T-helper 1 cell treated with Interleukin-12 subunit alpha and Interleukin-12 subunit beta and Interleukin-4 antibody, amounts not matched to agents 30 μg/mL and 1 μg/mL, for 36 hours (primary cell): ENCODE results near the gene AFF2.

Source experiments
- H3K27ac Mint-ChIP-seq: one replicate; pipeline ENCODE4 v1.8.0; 2021; ENCODE audit warnings: mild to moderate bottlenecking, mixed read lengths
- H3K27me3 Mint-ChIP-seq: one replicate; pipeline ENCODE4 v1.8.0; 2021; ENCODE audit warnings: low read depth, mixed read lengths
- H3K36me3 Mint-ChIP-seq: one replicate; pipeline ENCODE4 v1.8.0; 2021; ENCODE audit warnings: low read depth, mixed read lengths
- H3K4me1 Mint-ChIP-seq: one replicate; pipeline ENCODE4 v1.8.0; 2021; ENCODE audit warnings: low read depth, mixed read lengths
- H3K4me3 Mint-ChIP-seq: one replicate; pipeline ENCODE4 v1.8.0; 2021; ENCODE audit warnings: mild to moderate bottlenecking, moderate library complexity, mixed read lengths
- H3K9me3 Mint-ChIP-seq: one replicate; pipeline ENCODE4 v1.8.0; 2021; ENCODE audit warnings: mixed read lengths

Gene AFF2

GRCh38 chrX:148618470-148619445 is 118.3 kb downstream of the AFF2 start:
- Mint-ChIP-seq H3K9me3 (no peaks in the 10 kb centered on the region), H3K4me1 (no peaks in the 10 kb centered on the region), H3K27me3 (no peaks in the 10 kb centered on the region), H3K36me3 (no peaks in the 10 kb centered on the region), H3K27ac (no peak overlapping the region), H3K4me3 (no peak overlapping the region)

GRCh38 chrX:148620023-148620422 is 119.6 kb downstream of the AFF2 start:
- H3K9me3 Mint-ChIP-seq, result no peaks in the 10 kb centered on the region
- H3K4me1 Mint-ChIP-seq, result no peaks in the 10 kb centered on the region
- no peaks in the 10 kb centered on the region for H3K36me3 Mint-ChIP-seq
- no peaks in the 10 kb centered on the region for H3K27me3 Mint-ChIP-seq
- no peak overlapping the region for H3K4me3 Mint-ChIP-seq
- H3K27ac Mint-ChIP-seq, result no peak overlapping the region

- H3K9me3 Mint-ChIP-seq, result no peaks in the 10 kb centered on the region
- no peaks in the 10 kb centered on the region for H3K36me3 Mint-ChIP-seq
- H3K4me1 Mint-ChIP-seq, result no peaks in the 10 kb centered on the region
- H3K27me3 Mint-ChIP-seq, result no peaks in the 10 kb centered on the region
- H3K4me3 Mint-ChIP-seq, result no peak overlapping the region
- no peak overlapping the region for H3K27ac Mint-ChIP-seq
Observed at GRCh38 chrX:148624951-148625474, 124.6 kb downstream of the AFF2 start.

GRCh38 chrX:148628621-148629020 is 128.2 kb downstream of the AFF2 start:
- no peaks in the 10 kb centered on the region for H3K9me3 Mint-ChIP-seq
- no peak overlapping the region for H3K4me3 Mint-ChIP-seq
- no peaks in the 10 kb centered on the region for H3K36me3 Mint-ChIP-seq
- H3K4me1 Mint-ChIP-seq, result no peaks in the 10 kb centered on the region
- H3K27ac Mint-ChIP-seq, result no peak overlapping the region
- no peaks in the 10 kb centered on the region for H3K27me3 Mint-ChIP-seq

GRCh38 chrX:148629434-148629833 is 129.0 kb downstream of the AFF2 start:
- H3K27me3 Mint-ChIP-seq, result no peaks in the 10 kb centered on the region
- no peak overlapping the region for H3K4me3 Mint-ChIP-seq
- no peaks in the 10 kb centered on the region for H3K4me1 Mint-ChIP-seq
- H3K36me3 Mint-ChIP-seq, result no peaks in the 10 kb centered on the region
- no peak overlapping the region for H3K27ac Mint-ChIP-seq
- H3K9me3 Mint-ChIP-seq, result no peaks in the 10 kb centered on the region

- Mint-ChIP-seq H3K4me1 (no peaks in the 10 kb centered on the region), H3K36me3 (no peaks in the 10 kb centered on the region), H3K27ac (no peak overlapping the region), H3K27me3 (no peaks in the 10 kb centered on the region), H3K9me3 (no peaks in the 10 kb centered on the region), H3K4me3 (no peak overlapping the region)
Observed at GRCh38 chrX:148632444-148632843, 132.0 kb downstream of the AFF2 start.

- Mint-ChIP-seq H3K4me1 (no peaks in the 10 kb centered on the region), H3K9me3 (no peaks in the 10 kb centered on the region), H3K4me3 (no peak overlapping the region), H3K27ac (no peak overlapping the region), H3K36me3 (no peaks in the 10 kb centered on the region), H3K27me3 (no peaks in the 10 kb centered on the region)
Observed at GRCh38 chrX:148633218-148633908, 132.9 kb downstream of the AFF2 start.

- H3K4me1 Mint-ChIP-seq, result no peaks in the 10 kb centered on the region
- no peak overlapping the region for H3K27ac Mint-ChIP-seq
- H3K27me3 Mint-ChIP-seq, result no peaks in the 10 kb centered on the region
- H3K36me3 Mint-ChIP-seq, result no peaks in the 10 kb centered on the region
- no peak overlapping the region for H3K4me3 Mint-ChIP-seq
- H3K9me3 Mint-ChIP-seq, result no peaks in the 10 kb centered on the region
Observed at GRCh38 chrX:148634591-148634990, 134.2 kb downstream of the AFF2 start.

GRCh38 chrX:148643460-148643859 is 143.0 kb downstream of the AFF2 start:
- Mint-ChIP-seq H3K36me3 (no peaks in the 10 kb centered on the region), H3K27ac (no peak overlapping the region), H3K9me3 (no peaks in the 10 kb centered on the region), H3K4me3 (no peak overlapping the region), H3K27me3 (no peaks in the 10 kb centered on the region), H3K4me1 (no peaks in the 10 kb centered on the region)

GRCh38 chrX:148647651-148648050 is 147.2 kb downstream of the AFF2 start:
- H3K36me3 Mint-ChIP-seq, result no peaks in the 10 kb centered on the region
- H3K4me3 Mint-ChIP-seq, result no peak overlapping the region

GRCh38 chrX:148649145-148649795 is 148.9 kb downstream of the AFF2 start:
- H3K9me3 Mint-ChIP-seq, result no peaks in the 10 kb centered on the region
- no peaks in the 10 kb centered on the region for H3K36me3 Mint-ChIP-seq
- H3K27ac Mint-ChIP-seq, result no peak overlapping the region
- H3K27me3 Mint-ChIP-seq, result no peaks in the 10 kb centered on the region
- H3K4me1 Mint-ChIP-seq, result no peaks in the 10 kb centered on the region
- H3K4me3 Mint-ChIP-seq, result no peak overlapping the region

More at GRCh38 chrX:148647651-148648050, 147.2 kb downstream of the AFF2 start:
- Mint-ChIP-seq H3K27ac (no peak overlapping the region), H3K9me3 (no peaks in the 10 kb centered on the region), H3K4me1 (no peaks in the 10 kb centered on the region), H3K27me3 (no peaks in the 10 kb centered on the region)

- H3K27ac Mint-ChIP-seq, result no peak overlapping the region
- H3K4me1 Mint-ChIP-seq, result no peaks in the 10 kb centered on the region
- no peak overlapping the region for H3K4me3 Mint-ChIP-seq
- H3K36me3 Mint-ChIP-seq, result no peaks in the 10 kb centered on the region
- H3K27me3 Mint-ChIP-seq, result no peaks in the 10 kb centered on the region
- H3K9me3 Mint-ChIP-seq, result peaks cover 5% of the 10 kb centered on the region
Observed at GRCh38 chrX:148658115-148658730, 157.8 kb downstream of the AFF2 start.

- no peak overlapping the region for H3K4me3 Mint-ChIP-seq
- no peak overlapping the region for H3K27ac Mint-ChIP-seq
- H3K4me1 Mint-ChIP-seq, result no peaks in the 10 kb centered on the region
- H3K36me3 Mint-ChIP-seq, result no peaks in the 10 kb centered on the region
- no peaks in the 10 kb centered on the region for H3K27me3 Mint-ChIP-seq
- H3K9me3 Mint-ChIP-seq, result peaks cover 5% of the 10 kb centered on the region
Observed at GRCh38 chrX:148659481-148659880, 159.1 kb downstream of the AFF2 start.

GRCh38 chrX:148661035-148661434 is 160.6 kb downstream of the AFF2 start:
- no peak overlapping the region for H3K27ac Mint-ChIP-seq
- H3K4me1 Mint-ChIP-seq, result no peaks in the 10 kb centered on the region
- no peaks in the 10 kb centered on the region for H3K27me3 Mint-ChIP-seq
- H3K4me3 Mint-ChIP-seq, result no peak overlapping the region
- H3K9me3 Mint-ChIP-seq, result peaks cover 5% of the 10 kb centered on the region
- H3K36me3 Mint-ChIP-seq, result no peaks in the 10 kb centered on the region
